HG03571 (cell line): ENCODE results near the gene UHRF1.

ENCODE experiments used
- ATAC-seq: cut with Tn5 transposase; IDR thresholded peaks from one replicate; pipeline ENCODE4 v1.9.1; 2021; ENCODE audit not compliant: unreplicated experiment

Gene UHRF1

GRCh38 chr19:4986471-4986891 is 77.2 kb downstream of the UHRF1 start:
- ATAC-seq: no peak

DNA sequence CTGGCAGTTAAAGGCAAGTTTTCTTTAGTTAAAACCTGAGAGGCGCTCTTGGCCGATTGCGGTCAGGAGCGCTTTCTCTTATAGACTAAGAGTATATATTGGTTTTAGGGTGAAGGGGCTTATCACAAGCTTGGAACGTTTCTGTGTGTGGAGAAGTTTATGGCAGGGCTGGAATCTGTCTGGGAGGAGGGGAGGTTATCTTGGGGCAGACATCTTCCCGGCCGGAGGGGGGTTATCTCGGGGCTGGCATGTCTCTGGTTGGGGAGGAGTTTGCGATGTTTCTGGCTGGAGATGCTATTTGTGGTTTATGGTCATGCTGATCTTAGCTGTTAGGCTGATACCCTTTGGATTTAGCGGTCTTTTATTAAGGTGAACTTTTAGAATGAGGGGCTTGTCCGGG is 78.0 kb downstream of the UHRF1 start:
- ATAC-seq: no peak

DNA sequence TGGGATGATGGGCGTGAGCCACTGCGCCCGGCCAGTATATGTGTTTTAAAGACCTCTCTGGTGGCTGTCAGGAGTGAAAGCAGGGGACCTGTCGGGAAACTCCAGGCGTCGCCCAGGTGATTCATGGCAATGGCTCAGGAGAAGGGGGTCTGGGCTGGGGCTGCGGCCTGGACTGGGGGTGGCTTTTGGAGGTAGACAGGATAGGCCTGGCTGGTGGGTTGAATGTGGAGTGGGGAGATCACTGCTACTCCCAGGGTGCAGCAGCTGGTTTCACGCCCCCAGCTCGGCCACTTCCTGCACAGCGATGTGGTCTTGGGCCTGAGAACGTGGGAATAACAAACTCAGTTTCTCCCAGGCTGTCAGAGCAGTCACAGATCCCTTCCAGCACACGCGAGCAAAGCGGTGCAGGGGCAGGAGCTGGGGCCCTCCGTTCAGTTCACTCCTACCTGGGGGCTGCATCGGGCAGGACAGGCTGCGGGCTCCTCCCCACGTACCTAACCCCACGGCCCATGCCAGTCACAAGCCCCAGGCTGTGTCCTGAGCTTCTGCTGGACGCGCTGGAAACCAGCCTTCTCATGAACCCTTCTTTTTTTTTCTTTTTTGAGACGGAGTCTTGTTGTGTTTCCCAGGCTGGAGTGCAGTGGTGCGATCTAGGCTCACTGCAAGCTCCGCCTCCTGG is 78.5 kb downstream of the UHRF1 start:
- no peak for ATAC-seq

DNA sequence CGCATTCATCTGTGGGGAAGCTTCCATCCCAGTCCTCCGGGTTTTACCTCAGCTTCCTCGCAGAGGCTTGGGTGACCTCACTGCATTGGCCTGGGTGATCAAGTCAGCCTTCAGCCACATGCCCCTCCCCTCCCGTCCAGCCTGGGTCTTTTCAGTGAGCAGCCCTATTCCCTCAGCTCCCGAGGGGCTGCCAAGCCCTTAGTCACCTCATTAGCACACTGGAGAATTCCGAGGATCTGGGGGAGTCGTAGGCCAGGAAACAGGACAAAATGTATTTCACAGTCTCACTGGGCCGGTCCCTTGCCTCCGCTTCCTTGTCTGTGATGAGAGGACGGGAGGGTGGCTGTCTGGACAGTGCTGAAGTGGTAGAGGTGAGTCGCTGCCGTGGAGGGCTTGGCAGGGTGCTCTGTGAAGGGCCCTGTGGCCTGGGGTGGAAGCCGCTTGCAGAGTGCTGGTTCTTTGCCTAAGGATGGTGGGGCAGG is 79.5 kb downstream of the UHRF1 start:
- ATAC-seq: no peak

DNA sequence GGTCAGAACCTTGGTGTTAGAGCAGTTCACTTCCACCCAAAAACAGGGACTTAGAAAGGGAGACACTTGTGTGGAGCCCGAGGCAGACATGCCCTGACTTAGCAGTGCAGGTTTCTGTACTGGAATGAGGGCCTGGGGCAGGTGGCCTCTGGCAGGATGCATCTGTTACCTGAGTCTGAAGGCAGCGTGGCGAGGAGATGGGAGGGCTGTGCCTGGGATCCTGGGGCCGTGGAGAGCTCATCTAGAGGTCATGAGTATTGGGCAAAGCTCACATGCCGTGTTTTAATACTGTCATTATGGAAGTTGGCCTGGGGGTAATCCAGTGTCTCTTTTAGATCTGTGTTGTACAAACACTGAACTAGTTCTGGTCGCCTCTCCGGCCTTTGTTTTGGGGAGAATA is 81.0 kb downstream of the UHRF1 start:
- ATAC-seq: no peak

- no peak for ATAC-seq
Observed at GRCh38 chr19:4991538-4991937, 82.2 kb downstream of the UHRF1 start.

DNA sequence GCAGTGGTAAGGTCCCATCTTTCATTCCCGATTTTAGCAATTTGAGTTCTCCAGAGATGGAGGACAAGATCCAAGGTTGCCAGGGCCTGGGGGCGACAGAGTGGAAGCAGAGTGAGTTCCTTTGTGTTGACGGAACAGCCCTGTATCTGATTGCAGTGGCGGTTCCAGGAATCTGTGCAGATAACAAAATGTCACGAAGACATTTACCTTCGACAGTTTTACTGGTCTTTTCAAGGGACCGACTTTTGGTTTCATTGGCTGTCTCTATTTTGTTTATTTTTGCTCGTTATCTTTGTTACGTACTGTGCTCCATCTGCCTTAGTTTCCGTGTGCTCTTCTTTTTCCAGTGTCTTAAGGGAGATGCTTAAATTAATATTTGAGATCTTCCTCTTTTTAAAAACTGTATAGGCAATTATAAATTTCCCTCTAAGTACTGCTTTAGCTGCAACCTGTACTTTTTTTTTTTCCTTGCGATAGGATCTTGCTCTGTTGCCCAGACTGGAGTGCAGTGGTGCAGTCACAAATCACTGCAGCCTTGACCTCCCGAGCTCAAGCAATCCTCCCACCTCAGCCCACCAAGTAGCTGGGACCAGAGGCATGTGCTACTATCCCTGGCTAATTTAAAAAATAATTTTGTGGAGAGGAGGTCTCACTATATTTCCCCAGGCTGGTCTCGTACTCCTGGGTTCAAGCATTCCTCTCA is 82.8 kb downstream of the UHRF1 start:
- ATAC-seq: no peak

DNA sequence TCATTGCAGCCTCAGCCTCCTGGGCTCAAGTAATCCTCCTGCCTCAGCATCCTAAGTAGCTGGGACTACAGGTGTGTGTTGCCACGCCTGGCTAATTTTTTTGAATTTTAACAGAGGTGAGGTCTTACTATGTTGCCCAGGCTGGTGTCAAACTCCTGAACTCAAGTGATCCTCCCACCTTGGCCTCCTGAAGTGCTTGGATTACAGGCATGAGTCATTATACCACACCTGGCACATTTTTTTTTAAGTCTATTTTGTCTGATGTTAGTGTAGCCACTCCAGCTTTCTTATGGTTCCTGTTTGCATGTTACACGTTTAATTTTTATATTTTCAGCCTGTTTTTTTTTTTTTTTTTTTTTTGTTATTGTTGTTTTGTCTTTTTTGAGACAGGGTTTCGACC is 84.4 kb downstream of the UHRF1 start:
- ATAC-seq: no peak

- ATAC-seq: no peak
Observed at GRCh38 chr19:4996701-4997100, 87.4 kb downstream of the UHRF1 start.

GRCh38 chr19:4997297-4997696 is 88.0 kb downstream of the UHRF1 start:
- no peak for ATAC-seq

- ATAC-seq: no peak
Observed at GRCh38 chr19:5000120-5000611, 90.9 kb downstream of the UHRF1 start.

- no peak for ATAC-seq
Observed at GRCh38 chr19:5001615-5002014, 92.3 kb downstream of the UHRF1 start.

GRCh38 chr19:5002143-5002542 is 92.8 kb downstream of the UHRF1 start:
- no peak for ATAC-seq

DNA sequence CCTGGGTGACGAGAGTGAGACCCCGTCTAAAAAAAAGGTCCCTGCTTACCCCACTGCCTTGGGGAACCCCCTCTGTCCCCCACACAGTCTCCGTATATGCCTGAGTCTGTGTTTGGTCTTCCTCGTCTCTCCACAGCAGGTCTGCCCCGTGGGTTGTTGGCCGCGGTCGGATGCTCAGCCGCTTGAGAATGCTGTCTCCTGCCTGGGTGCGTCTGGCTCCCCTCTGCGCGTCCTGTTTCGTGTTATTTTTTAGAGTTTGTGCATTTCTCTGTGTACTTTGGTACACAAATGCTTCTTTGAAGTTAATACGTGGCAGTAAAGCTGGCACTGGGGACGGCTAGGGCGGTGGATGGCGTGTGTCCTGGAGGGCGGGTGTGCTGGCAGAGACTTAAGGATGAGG is 94.5 kb downstream of the UHRF1 start:
- ATAC-seq: no peak

DNA sequence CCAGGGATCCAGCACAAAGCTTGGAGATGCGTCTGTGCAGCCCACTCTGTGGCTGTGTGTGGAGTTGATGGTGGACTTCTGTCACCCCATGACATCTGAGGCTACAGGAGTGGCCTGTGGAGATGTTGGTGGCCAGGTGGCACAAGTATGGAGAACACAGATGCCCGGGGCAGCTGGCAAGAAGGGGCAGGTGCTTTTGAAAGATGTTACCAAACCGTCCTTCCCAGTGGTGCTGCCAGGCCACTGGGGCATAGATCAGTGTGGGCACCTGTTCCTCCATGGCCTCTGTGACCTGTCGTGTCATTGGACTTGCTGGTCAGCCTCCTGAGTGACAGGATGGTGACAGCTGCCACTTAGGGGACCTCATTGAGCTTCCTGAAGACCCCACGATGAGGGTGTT is 95.8 kb downstream of the UHRF1 start:
- ATAC-seq: no peak

GRCh38 chr19:5006201-5006600 is 96.9 kb downstream of the UHRF1 start:
- ATAC-seq: no peak

DNA sequence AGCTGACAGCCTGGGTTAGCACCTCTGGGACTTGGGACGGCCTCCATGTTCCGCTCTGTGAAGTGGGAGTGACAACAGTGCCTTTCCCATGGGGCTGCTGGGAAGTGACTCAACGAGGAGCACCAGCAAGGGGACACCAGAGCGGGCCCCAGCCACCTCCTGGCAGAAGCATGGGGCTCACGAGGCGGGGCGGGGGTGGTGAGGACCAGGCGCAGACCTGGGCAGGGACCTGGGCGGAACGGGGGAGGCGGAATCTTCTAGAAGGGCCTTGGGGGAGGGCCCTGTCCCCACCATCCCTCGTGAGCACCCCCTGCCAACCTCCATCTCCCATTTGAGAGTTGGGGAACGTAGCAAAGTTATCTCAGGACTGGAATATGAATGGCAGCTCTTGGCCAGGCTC is 97.5 kb downstream of the UHRF1 start:
- ATAC-seq: no peak
